H7 (cell line): Measurements from ENCODE around the gene KIFC1. TPM values are rescaled to one million over a fixed set of nuclear protein-coding genes. Genes with fewer than 3 reads are reported as not detected.

ENCODE experiments used
- DNase-seq: peaks from one replicate; pipeline ENCODE4 v3.0.0; 2012
- H3K27me3 ChIP-seq: 2 replicates; pipeline ENCODE4 v1.6.0; 2011; ENCODE audit warnings: mild to moderate bottlenecking, low read length; ENCODE audit not compliant: control insufficient read depth, insufficient read depth
- H3K36me3 ChIP-seq: replicated peaks from 2 replicates; pipeline ENCODE4 v1.5.1; 2011; ENCODE audit warnings: low read length; ENCODE audit not compliant: control insufficient read depth, insufficient read depth
- H3K4me3 ChIP-seq: 2 replicates; pipeline ENCODE4 v1.5.1; 2011; ENCODE audit warnings: low read depth, mild to moderate bottlenecking, control low read depth, low read length, moderate library complexity; ENCODE audit not compliant: insufficient read depth
- total RNA-seq: library from RNA; depleted of rRNA; stranded (reverse); fragments of >200 nt; shearing (Covaris generic); gene quantifications from 2 replicates; pipeline ENCODE4 v1.2.3, GENCODE V29; 2014

Gene KIFC1
- total RNA-seq, 1 experiment from 2014 or later, result 101 TPM

- Histone ChIP-seq H3K27me3 (no peaks in the 10 kb centered on the region), H3K4me3 (no peak overlapping the region), H3K36me3 (peaks cover 31% of the 10 kb centered on the region)
- DNase-seq, result no peak
These were observed 20.8 kb downstream of the KIFC1 start for GRCh38 chr6:33412140-33413009.

DNA sequence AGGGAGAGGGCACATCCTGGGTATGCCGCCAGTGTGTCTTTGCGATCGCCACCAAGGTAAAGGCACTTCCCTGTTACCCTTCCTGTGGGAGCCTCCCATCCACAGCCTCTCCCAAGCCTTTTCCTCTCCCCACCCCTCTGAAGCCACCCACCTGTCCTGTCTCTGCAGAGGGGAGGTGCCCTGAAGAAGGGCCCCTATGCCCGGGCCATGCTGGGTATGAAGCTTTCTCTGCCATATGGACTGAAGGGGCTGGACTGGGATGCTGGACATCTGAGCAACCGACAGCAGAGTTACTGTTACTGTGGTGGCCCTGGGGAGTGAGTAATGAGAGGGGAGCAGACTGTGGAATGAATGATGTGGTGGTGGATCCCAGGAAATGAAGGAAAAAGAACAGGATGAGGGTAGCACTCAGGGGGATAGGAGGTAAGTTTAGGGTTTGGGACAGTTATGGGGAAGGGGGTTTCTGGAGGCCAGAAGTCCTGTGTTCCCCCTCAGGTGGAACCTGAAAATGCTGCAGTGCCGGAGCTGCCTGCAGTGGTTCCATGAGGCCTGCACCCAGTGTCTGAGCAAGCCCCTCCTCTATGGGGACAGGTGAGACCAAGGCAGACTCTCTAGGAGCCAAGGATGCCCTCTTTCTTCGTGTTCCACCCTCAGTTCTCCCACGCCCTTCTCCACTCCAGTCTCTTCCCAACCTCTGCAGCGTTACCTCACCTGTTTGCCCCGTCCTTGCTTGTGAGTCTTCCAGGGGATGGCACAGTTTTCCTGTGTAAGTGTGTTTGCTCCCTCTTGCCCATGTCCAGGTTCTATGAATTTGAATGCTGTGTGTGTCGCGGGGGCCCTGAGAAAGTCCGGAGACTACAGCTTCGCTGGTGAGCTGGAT, 21.9 kb downstream of the KIFC1 start:
- Histone ChIP-seq H3K27me3 (no peaks in the 10 kb centered on the region), H3K36me3 (peaks cover 26% of the 10 kb centered on the region), H3K4me3 (no peak overlapping the region)
- no peak for DNase-seq

- no peaks in the 10 kb centered on the region for H3K27me3 ChIP-seq
- H3K36me3 ChIP-seq, result peaks cover 26% of the 10 kb centered on the region
- no peak overlapping the region for H3K4me3 ChIP-seq
- peak; percentile 85 for DNase-seq
These were observed 23.1 kb downstream of the KIFC1 start for GRCh38 chr6:33414592-33415271.

DNA sequence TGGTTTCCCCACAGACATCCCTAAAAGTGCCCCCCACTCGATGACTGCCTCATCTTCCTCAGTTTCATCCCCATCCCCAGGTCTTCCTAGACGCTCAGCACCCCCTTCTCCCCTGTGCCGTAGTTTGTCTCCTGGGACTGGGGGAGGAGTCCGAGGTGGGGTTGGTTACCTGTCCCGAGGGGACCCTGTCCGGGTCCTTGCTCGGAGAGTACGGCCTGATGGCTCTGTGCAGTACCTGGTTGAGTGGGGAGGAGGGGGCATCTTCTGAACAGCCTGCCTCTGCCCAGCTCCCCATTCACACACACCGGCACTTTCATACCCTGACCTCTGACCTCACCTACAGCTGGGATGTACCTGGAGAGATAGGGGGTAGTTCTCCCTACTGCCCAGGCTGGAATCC, 24.2 kb downstream of the KIFC1 start:
- Histone ChIP-seq H3K27me3 (no peaks in the 10 kb centered on the region), H3K36me3 (peaks cover 26% of the 10 kb centered on the region), H3K4me3 (no peak overlapping the region)
- DNase-seq, result no peak

- peak overlapping the region; percentile 57 for H3K4me3 ChIP-seq
- no peak for DNase-seq
- H3K27me3 ChIP-seq, result no peaks in the 10 kb centered on the region
- H3K36me3 ChIP-seq, result peaks cover 26% of the 10 kb centered on the region
These were observed 24.9 kb downstream of the KIFC1 start for GRCh38 chr6:33416386-33417127.

DNA sequence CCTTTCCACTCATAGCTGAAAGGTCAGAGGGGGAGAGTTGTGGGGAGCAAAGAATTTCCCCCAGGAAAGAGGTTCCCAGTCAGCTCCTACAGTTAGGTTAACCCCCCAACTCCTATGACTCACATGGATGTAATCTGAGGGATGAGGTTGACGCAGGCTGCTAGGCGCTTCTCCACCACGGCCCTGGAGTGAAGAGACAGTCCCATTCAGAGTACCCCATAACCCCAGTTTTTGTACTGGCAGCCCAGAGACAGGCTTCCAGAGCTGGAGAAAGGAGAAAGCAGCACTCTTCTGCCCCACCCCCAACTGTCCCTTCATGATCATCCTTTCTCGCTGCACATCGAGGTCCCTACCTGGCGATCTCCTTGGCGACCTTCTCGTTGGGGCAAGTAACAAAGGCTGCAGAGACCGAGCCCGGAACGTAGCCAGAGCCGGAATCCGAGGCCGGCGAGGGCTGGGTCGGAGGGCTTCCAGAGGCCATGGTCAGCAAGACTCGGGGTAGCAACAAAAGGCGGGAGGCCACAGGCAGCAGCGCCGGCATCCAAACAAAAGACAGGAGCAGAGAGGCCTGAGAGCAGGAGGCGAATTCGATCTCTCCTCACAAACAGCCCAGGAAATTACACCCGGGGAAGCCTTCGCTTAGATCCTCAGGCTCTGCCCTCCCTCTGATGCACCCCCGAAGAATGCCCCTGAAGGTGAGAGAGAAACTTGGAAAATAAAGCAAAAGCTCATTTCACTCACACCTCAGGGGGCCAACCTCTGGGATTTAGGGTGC, 25.7 kb downstream of the KIFC1 start:
- no peaks in the 10 kb centered on the region for H3K27me3 ChIP-seq
- H3K36me3 ChIP-seq, result peaks cover 24% of the 10 kb centered on the region
- DNase-seq, result no peak
- H3K4me3 ChIP-seq, result peak overlapping the region; percentile 57

GRCh38 chr6:33417903-33418689, 26.5 kb downstream of the KIFC1 start, which contains the start of gene CUTA:
Gene CUTA (minus strand): TSS chr6:33418107. CDS start chr6:33418000, 107 bp downstream.
- H3K36me3 ChIP-seq, result peaks cover 19% of the 10 kb centered on the region
- H3K27me3 ChIP-seq, result no peaks in the 10 kb centered on the region
- H3K4me3 ChIP-seq, result peak within 1 kb of the TSS; percentile 57
- DNase-seq, result peak; percentile 96

GRCh38 chr6:33418690-33419291, 27.2 kb downstream of the KIFC1 start:
- Histone ChIP-seq H3K4me3 (peak overlapping the region; percentile 57), H3K36me3 (peaks cover 19% of the 10 kb centered on the region), H3K27me3 (no peaks in the 10 kb centered on the region)
- DNase-seq, result no peak

DNA sequence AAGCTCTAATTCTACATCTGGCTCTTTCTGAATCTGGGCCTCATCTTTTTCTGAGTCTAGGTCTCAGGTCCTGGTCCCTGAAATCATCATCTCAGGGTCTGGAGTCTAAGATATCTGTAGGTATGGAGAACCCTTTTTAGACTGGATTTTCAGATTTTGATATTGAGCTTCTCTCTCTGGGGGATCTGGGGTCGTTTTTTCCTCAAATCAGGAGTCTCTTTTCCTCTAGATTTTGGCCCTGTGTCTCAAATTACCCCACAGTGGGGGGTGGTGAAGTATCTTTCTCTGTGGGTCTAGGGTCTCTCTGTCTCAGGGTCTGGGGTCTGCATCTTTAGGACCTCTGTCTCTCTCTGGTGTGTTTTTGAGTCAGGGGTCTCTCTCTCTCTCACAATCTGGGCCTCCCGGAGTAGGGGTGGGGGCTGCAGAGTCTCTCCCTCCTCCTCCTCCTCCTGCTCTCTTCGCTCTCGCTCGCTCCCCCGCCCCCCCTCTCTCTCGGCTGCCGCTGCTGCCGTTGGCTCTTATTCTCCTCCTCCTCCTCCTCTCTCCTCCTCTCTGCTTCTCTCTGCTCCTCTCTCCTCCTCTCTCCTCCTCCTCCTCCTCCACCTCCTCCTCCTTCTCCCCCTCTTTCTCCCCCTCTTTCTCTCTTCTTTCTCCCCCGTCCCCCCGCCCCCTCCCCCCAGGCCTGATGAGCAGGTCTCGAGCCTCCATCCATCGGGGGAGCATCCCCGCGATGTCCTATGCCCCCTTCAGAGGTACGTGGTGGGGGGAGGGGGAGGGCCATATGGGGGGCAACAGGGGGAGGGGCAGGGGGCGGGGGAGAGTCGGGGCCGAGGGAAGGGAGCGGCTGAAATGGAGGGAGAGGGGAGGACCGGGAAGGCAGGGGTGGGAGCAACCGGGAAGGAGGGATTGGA, 28.2 kb downstream of the KIFC1 start, which contains the start of gene SYNGAP1:
Gene SYNGAP1 (plus strand): TSS at position 486 of the 911 bp plus-strand sequence. CDS start 200 bp downstream, at position 686.
- Histone ChIP-seq H3K4me3 (peak within 1 kb of the TSS; percentile 40), H3K36me3 (peaks cover 15% of the 10 kb centered on the region), H3K27me3 (no peaks in the 10 kb centered on the region)
- DNase-seq, result peak; percentile 78

DNA sequence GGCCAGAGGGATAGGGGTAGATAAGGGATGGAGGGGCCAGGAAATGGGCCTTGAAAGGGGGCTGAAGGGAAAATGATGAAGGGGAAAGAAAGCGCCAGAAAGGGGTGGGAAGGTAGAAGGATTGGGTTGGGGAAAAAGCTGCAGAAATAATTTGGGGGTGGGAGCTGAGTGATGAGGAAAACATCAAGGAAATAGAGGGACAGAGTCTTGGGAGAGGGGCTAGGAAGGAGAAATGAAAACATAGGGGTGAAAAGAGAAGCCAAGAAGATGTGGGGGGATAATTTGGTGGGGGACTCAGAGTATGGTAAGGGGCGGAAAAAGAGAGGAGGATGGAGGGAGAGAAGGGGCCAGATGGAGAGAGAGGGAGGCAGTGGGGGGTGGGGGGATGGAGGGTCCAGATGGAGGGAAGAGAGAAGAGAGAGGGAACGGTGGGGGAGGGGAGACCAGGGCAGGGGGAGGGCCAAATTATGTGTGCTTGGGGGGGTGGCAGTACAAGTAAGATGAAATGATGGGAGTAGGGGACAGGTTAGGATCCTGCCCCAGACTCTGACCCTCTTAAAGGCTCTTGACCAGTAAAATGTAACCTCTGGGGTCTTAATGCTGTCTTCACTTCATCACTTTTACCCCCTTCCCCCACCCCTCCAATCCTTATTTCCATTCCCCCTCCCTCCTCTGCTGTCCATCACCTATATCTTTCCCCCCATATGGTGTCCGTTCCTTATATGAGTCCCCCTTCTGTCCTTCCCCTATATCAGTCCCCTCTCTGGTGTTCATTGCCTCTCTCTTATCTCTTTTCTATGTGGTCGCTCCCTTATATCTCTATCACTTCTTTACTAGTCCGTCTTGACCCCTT, 29.1 kb downstream of the KIFC1 start:
- H3K4me3 ChIP-seq, result peak overlapping the region; percentile 40
- no peak for DNase-seq
- peaks cover 8% of the 10 kb centered on the region for H3K36me3 ChIP-seq
- no peaks in the 10 kb centered on the region for H3K27me3 ChIP-seq

DNA sequence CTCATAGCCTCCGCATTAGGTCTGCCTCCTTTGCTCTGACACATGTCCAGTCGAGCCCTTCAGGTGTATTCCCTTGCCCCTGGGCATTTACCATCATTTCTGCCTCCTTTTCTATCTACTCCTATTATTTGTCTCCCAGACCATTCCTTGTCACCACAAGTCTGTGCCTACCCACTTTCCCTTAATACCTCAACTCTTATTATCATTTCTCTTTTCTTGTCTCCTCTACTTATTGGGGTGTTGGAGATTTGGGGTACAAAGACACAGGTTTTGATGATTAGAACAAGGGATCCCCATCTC, 29.7 kb downstream of the KIFC1 start:
- Histone ChIP-seq H3K36me3 (peaks cover 8% of the 10 kb centered on the region), H3K4me3 (no peak overlapping the region), H3K27me3 (no peaks in the 10 kb centered on the region)
- DNase-seq, result no peak
